Keratinocyte (primary cell): ENCODE measurements around the gene ANKFN1. TPM values are rescaled to one million over a fixed set of nuclear protein-coding genes. Genes with fewer than 3 reads are reported as not detected.

Source experiments
- DNase-seq: peaks from one replicate; pipeline ENCODE4 v3.0.0-alpha.2; 2011; ENCODE audit warnings: low read depth, missing footprints, low spot score
- FAIRE-seq: peaks from 2 replicates; lab custom pipeline; 2011; peaks lifted over from hg19 to GRCh38; lab: Jason Lieb, UNC
- H2AFZ ChIP-seq: 2 replicates; pipeline ENCODE4 v1.6.0; 2012; ENCODE audit warnings: low read length, control low read depth, inconsistent platforms; ENCODE audit not compliant: control insufficient read depth
- H3K27ac ChIP-seq: 2 replicates; pipeline ENCODE4 v1.5.1; 2011; ENCODE audit warnings: low read length; ENCODE audit not compliant: control insufficient read depth, insufficient read depth
- H3K27me3 ChIP-seq: 3 replicates; pipeline ENCODE4 v1.6.0; 2011; ENCODE audit warnings: low read length; ENCODE audit not compliant: control insufficient read depth, insufficient read depth; ENCODE audit errors: extremely low read depth
- H3K36me3 ChIP-seq, 2 experiments: 2 replicates in 1 of 2; 3 replicates in 1 of 2; pipeline ENCODE4 v1.5.1; 2011; ENCODE audit warnings: low read length in 2 of 2, mild to moderate bottlenecking in 1 of 2; ENCODE audit not compliant: control insufficient read depth in 2 of 2, insufficient read depth in 2 of 2; ENCODE audit errors: extremely low read depth in 1 of 2
- H3K4me1 ChIP-seq: 3 replicates; pipeline ENCODE4 v1.5.1; 2011; ENCODE audit warnings: low read length; ENCODE audit not compliant: control insufficient read depth, insufficient read depth; ENCODE audit errors: extremely low read depth
- H3K4me2 ChIP-seq: 3 replicates; pipeline ENCODE4 v1.6.0; 2011; ENCODE audit warnings: low read depth, low read length; ENCODE audit not compliant: control insufficient read depth, insufficient read depth; ENCODE audit errors: extremely low read depth
- H3K4me3 ChIP-seq, 3 experiments: fragments of 200-600 bp in 1 of 3; sonication (generic) in 1 of 3; 2 replicates in 2 of 3; 3 replicates in 1 of 3; pipeline ENCODE4 v1.5.1; 2011 to 2016; ENCODE audit warnings: low read length in 3 of 3, mild to moderate bottlenecking in 3 of 3, control low read depth in 2 of 3, inconsistent platforms in 1 of 3, low read depth in 1 of 3, mixed read lengths in 1 of 3, mixed run types in 1 of 3, moderate library complexity in 1 of 3; ENCODE audit not compliant: control insufficient read depth in 2 of 3, insufficient read depth in 2 of 3; ENCODE audit errors: extremely low read depth in 1 of 3
- H3K79me2 ChIP-seq: 2 replicates; pipeline ENCODE4 v1.6.0; 2012; ENCODE audit warnings: low read length; ENCODE audit not compliant: control insufficient read depth, insufficient read depth
- H3K9ac ChIP-seq: 3 replicates; pipeline ENCODE4 v1.6.0; 2011; ENCODE audit warnings: low read length; ENCODE audit not compliant: control insufficient read depth, insufficient read depth; ENCODE audit errors: extremely low read depth
- H3K9me1 ChIP-seq: 3 replicates; pipeline ENCODE4 v1.6.0; 2011; ENCODE audit warnings: low read length; ENCODE audit not compliant: control insufficient read depth, insufficient read depth; ENCODE audit errors: extremely low read depth
- H3K9me3 ChIP-seq: 2 replicates; pipeline ENCODE4 v1.5.1; 2012; ENCODE audit warnings: low read depth, low read length; ENCODE audit not compliant: control insufficient read depth
- H4K20me1 ChIP-seq: 3 replicates; pipeline ENCODE4 v1.6.0; 2011; ENCODE audit warnings: low read length; ENCODE audit not compliant: control insufficient read depth, insufficient read depth; ENCODE audit errors: extremely low read depth
- CTCF ChIP-seq, 3 experiments: IDR thresholded peaks in 1 of 3; conservative IDR thresholded peaks in 1 of 3; optimal IDR thresholded peaks in 1 of 3; 2 replicates in 2 of 3; 3 replicates in 1 of 3; pipeline versions ENCODE3 to v1.5.1; 2011; ENCODE audit warnings: low read length in 3 of 3, mild to moderate bottlenecking in 3 of 3, moderate library complexity in 2 of 3, control low read depth in 1 of 3, inconsistent platforms in 1 of 3; ENCODE audit not compliant: insufficient read depth in 2 of 3; ENCODE audit errors: extremely low read depth in 1 of 3
- EZH2 ChIP-seq: IDR thresholded peaks from one replicate; pipeline ENCODE4 v1.6.1; 2012; ENCODE audit warnings: inconsistent platforms, mild to moderate bottlenecking, low read length, moderate library complexity
- dilution Hi-C: fragments of 300-500 bp; cut with MboI; formaldehyde crosslinking; loops from one replicate; pipeline ENCODE4 v1.7.0; 2020; ENCODE audit warnings: low sequenced_read_pairs; ENCODE audit not compliant: extremely low pct_ligation_motif_present
- polyA plus RNA-seq, 5 experiments: library from polyadenylated mRNA; depleted of rRNA in 3 of 5; stranded (reverse) in 3 of 5; stranded (forward) in 1 of 5; unstranded in 1 of 5; fragments of >200 nt; gene quantifications; 1 replicate in 1 of 5; 2 replicates in 3 of 5; 3 replicates in 1 of 5; pipeline versions ENCODE4 v1.2.1 to v1.2.3, GENCODE V29; 2011 to 2012; ENCODE audit warnings: missing spikeins in 2 of 5, low read depth in 1 of 5, low replicate concordance in 1 of 5

The ANKFN1 gene
- polyA plus RNA-seq, 1 donor (not counting 4 experiments of a cell fraction or from before 2014, with no cell fraction given) = 0.12 TPM

GRCh38 chr17:56452461-56452860, 299.2 kb downstream of the ANKFN1 start:
- H3K36me3 ChIP-seq = no peaks in the 10 kb centered on the region
- no peaks in the 10 kb centered on the region for H3K9me3 ChIP-seq
- FAIRE-seq (no peak), DNase-seq (no peak)
- H2AFZ ChIP-seq = no peak overlapping the region
- no peaks in the 10 kb centered on the region for H3K27me3 ChIP-seq
- H3K4me1 ChIP-seq = no peaks in the 10 kb centered on the region
- H4K20me1 ChIP-seq = no peaks in the 10 kb centered on the region
- H3K27ac ChIP-seq = no peak overlapping the region
- dilution Hi-C loops = no loop called here
- no peak overlapping the region for H3K9ac ChIP-seq
- no peak for TF ChIP-seq CTCF (optimal IDR thresholded peaks at IDR 0.05 in 1 of 3, IDR thresholded peaks at IDR 0.05 in 1 of 3, conservative IDR thresholded peaks at IDR 0.05 in 1 of 3; ENCODE audit: extremely low read depth in 1 of 3, insufficient read depth in 2 of 3, low read length in 3 of 3)
- no peak for TF ChIP-seq EZH2
- H3K9me1 ChIP-seq = no peaks in the 10 kb centered on the region
- no peak overlapping the region for H3K4me2 ChIP-seq
- H3K79me2 ChIP-seq = no peaks in the 10 kb centered on the region
- no peak overlapping the region for H3K4me3 ChIP-seq

GRCh38 chr17:56457501-56457900, 304.2 kb downstream of the ANKFN1 start:
- Histone ChIP-seq H4K20me1 (no peaks in the 10 kb centered on the region), H3K79me2 (no peaks in the 10 kb centered on the region), H3K9me3 (no peaks in the 10 kb centered on the region), H3K4me3 (no peak overlapping the region), H2AFZ (no peak overlapping the region), H3K27me3 (no peaks in the 10 kb centered on the region), H3K4me2 (no peak overlapping the region), H3K36me3 (no peaks in the 10 kb centered on the region), H3K9me1 (no peaks in the 10 kb centered on the region), H3K27ac (no peak overlapping the region), H3K4me1 (no peaks in the 10 kb centered on the region), H3K9ac (no peak overlapping the region)
- DNase-seq = no peak
- dilution Hi-C loops = no loop called here
- TF ChIP-seq EZH2 (no peak), CTCF (optimal IDR thresholded peaks at IDR 0.05 in 1 of 3, IDR thresholded peaks at IDR 0.05 in 1 of 3, conservative IDR thresholded peaks at IDR 0.05 in 1 of 3; ENCODE audit: extremely low read depth in 1 of 3, insufficient read depth in 2 of 3, low read length in 3 of 3) (no peak)
- FAIRE-seq = no peak
